Adipose tissue (tissue), 3 donors: ENCODE data around the gene TSPYL1. TPM values are rescaled to one million over a fixed set of nuclear protein-coding genes. Genes with fewer than 3 reads are reported as not detected.
"Not testable (repeated sequence)": the region's sequence is repeated elsewhere in the genome, so short reads cannot be mapped to it uniquely, and the experiment has no call there.

ENCODE experiments used
- H3K27ac ChIP-seq: one replicate; pipeline ENCODE4 v1.5.1; 2013; ENCODE audit warnings: low read depth, low read length
- WGBS, 3 donors: extraction: QIAGEN DNeasy Blood & Tissue Kit; methylation state at CpG; one replicate each; pipeline ENCODE4 v1.1.7; 2013; 5-methylcytosine and 5-hydroxymethylcytosine counted together
- polyA plus RNA-seq, 3 donors: library from polyadenylated mRNA; stranded (reverse); fragments of 200-250 nt; gene quantifications; one replicate each; pipeline ENCODE4 v1.2.3, GENCODE V29; 2013
- donor health status: healthy with polysubstance abuse.
- donor health status: Bipolar disorder and iron deficiency.
- donor health status: healthy.

Gene TSPYL1
- 10 to 100 TPM; 17.3 to 29.8 (median 28.2) TPM for polyA plus RNA-seq

DNA sequence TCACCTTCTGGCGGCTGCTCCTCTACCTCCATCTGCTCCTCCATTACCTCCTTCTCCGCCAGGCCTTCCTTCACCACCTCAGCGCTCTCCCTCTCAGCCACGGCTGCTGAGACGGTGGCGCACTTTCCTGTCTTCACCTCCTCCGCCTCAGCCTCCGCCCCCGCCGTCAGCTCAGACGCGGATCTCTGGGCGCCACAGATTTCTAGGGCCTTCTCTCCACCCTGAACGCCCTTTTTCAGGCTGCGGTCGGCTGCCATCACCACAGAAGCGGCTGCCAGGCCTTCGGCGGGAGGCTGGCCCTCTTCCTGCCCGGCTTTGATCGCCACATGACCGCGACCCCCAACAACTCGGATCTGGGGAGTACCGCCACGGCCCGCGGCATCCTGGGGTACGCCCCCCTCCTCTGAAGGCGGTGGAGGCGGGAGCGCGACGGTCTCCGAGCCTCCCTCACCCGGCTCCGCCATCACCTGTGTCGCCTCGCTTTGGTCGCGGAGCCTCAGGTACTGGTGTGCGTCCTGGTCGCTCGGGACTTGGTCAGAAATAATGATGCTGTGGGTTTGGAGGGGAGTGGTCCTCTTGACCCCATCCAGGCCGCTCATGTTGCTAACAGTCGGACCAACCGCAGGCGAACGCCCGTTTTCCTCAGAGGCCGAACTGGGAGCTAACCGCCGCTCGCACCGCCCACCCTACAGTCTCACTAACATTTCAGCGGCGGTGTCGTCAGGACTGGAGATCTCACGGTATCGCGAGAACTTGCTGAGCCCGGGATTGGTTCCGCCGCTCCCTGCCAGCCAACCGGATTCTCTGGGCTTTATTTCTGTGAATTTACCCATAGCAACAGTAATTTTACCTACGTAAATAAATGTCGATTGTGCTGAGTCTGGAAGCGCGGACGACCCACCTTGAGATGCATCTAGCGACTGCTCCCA lies at the start of gene TSPYL1:
TSS of gene TSPYL1 (minus strand) at position 699 of the 929 bp plus-strand sequence. CDS start at position 599, 100 bp downstream.
- 0 to 1% (median 0%) methylated on average over 68 to 71 of the region's 71 CpGs for WGBS, 3 donors
- H3K27ac ChIP-seq = peak within 1 kb of the TSS; percentile 60

GRCh38 chr6:116329156-116329555 lies 49.4 kb upstream of the TSPYL1 start:
- no peak overlapping the region for H3K27ac ChIP-seq

DNA sequence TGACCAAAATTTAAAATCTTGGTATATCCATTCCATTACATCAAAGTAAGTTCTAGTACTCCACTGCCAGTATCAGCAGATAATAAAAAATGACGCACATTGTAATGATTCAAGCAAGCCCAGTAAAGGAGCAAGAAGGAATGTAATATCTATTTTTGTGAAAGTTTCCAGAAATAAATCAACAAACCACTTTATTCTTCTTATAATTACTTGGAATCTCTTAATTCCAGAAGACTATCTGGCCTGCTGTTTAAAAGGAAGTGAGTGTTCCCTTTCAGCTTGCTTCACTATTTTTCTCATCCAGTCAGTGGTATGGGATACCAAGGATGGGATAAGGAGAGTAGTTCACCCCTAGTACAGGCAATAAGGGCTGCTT lies 48.8 kb upstream of the TSPYL1 start:
- WGBS, 3 donors = 61 to 96% (median 72%) methylated on average over 1 of the region's 1 CpG
- H3K27ac ChIP-seq = no peak overlapping the region

- no peak overlapping the region for H3K27ac ChIP-seq
- 73 to 85% (median 73%) methylated on average over 6 of the region's 6 CpGs for WGBS, 3 donors
Measured at GRCh38 chr6:116327803-116328527, 48.2 kb upstream of the TSPYL1 start.

GRCh38 chr6:116326996-116327395 lies 47.3 kb upstream of the TSPYL1 start:
- no peak overlapping the region for H3K27ac ChIP-seq
- WGBS, 3 donors = 68 to 71% (median 71%) methylated on average over 4 of the region's 4 CpGs

GRCh38 chr6:116326181-116326671 lies 46.5 kb upstream of the TSPYL1 start:
- no peak overlapping the region for H3K27ac ChIP-seq
- WGBS, 3 donors = 57 to 76% (median 66%) methylated on average over 7 of the region's 7 CpGs

DNA sequence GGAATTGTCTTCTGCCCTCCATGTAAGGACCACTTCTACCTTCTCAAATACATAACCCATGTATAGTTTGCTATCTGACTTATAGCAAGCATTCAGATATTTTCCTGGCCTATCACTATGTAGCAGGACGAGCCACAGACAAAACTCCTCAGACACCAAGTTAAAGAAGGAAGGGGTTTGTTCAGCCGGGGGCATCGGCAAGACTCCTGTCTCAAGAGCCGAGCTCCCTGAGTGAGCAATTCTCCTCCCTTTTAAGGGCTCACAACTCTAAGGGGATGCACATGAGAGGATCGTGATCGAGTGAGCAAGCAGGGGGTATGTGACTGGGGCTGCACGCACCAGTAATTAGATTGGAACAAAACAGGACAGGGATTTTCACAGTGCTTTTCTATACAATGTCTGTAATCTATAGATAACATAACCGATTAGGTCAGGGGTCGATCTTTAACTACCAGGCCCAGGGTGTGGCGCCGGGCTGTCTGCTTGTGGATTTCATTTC lies 46.0 kb upstream of the TSPYL1 start:
- 91 to 93% (median 93%) methylated on average over 9 to 10 of the region's 11 CpGs for WGBS, 3 donors
- not testable (repeated sequence) for H3K27ac ChIP-seq

GRCh38 chr6:116323863-116324262 lies 44.1 kb upstream of the TSPYL1 start:
- WGBS, 3 donors = 84 to 92% (median 90%) methylated on average over 1 of the region's 1 CpG
- no peak overlapping the region for H3K27ac ChIP-seq

- H3K27ac ChIP-seq = not testable (repeated sequence)
- WGBS, 3 donors = 83 to 93% (median 93%) methylated on average over 13 of the region's 13 CpGs
Measured at GRCh38 chr6:116321933-116322332, 42.2 kb upstream of the TSPYL1 start.

DNA sequence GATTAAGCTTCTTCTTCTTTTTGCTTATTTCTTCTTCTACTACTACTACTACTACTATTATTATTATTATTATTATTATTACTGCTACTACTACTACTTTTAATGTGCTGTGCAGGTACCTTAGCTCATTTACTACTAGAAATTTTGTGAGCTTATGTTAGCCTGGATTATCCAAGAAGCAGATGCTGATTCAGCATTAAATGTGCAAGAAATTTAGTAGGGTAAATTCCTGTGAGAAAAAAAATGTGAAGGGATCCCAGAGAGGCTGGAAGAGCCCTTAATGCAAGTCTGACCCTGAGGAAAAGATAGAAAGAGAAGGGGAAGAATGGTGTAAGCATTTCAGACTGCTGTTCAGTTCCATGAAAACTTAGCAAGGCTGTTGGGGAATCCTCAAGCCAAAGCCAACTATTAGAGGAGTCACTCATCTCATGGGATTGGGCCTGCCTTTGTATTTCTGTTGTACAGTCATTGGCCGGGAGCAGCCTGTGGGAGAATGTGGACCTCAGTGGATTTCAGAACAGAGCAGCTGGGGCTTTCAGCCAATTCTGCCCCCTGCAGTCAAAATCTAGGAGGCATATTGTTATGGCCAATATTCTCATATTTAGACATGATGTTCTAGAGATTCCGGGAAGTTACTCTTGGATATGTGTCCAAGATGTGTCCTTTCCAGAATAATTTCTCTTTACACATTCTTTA lies 37.2 kb upstream of the TSPYL1 start:
- 56 to 77% (median 67%) methylated on average over 2 of the region's 2 CpGs for WGBS, 3 donors
- no peak overlapping the region for H3K27ac ChIP-seq

GRCh38 chr6:116314878-116315277 lies 35.1 kb upstream of the TSPYL1 start:
- H3K27ac ChIP-seq = no peak overlapping the region

- H3K27ac ChIP-seq = no peak overlapping the region
Measured at GRCh38 chr6:116314218-116314617, 34.5 kb upstream of the TSPYL1 start.

- no peak overlapping the region for H3K27ac ChIP-seq
Measured at GRCh38 chr6:116313101-116313776, 33.5 kb upstream of the TSPYL1 start.

DNA sequence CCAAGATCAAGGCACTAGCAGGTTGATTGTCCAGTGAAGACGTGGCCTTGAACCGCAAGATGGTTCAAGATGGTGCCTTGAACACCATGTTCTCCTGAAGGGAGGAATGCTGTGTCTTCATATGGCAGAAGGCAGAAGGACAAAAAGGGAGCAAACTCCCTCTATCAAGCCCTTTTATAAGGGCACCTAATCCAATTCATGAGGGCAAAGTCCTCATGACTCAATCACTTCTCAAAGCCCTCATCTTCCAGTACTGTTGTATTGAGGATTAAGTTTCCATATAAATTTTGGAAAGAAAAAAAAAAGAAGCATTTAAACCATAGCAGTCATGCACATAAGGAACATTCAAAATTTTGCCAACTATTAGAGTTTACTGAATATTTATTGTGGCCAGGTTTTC lies 29.9 kb upstream of the TSPYL1 start:
- no peak overlapping the region for H3K27ac ChIP-seq
- 50 to 51% (median 50%) methylated on average over 2 of the region's 2 CpGs for WGBS, 3 donors

More at GRCh38 chr6:116313101-116313776, 33.5 kb upstream of the TSPYL1 start:
- whole genome bisulfite sequencing, 3 donors = 85 to 91% (median 86%) methylated on average over 2 of the region's 2 CpGs

GRCh38 chr6:116309001-116309400 lies 29.3 kb upstream of the TSPYL1 start:
- no peak overlapping the region for H3K27ac ChIP-seq

GRCh38 chr6:116307633-116308032 lies 27.9 kb upstream of the TSPYL1 start:
- no peak overlapping the region for H3K27ac ChIP-seq
- WGBS, 3 donors = 94 to 99% (median 97%) methylated on average over 1 of the region's 1 CpG

- H3K27ac ChIP-seq = no peak overlapping the region
- 94 to 98% (median 95%) methylated on average over 1 of the region's 1 CpG for WGBS, 3 donors
Measured at GRCh38 chr6:116307001-116307400, 27.3 kb upstream of the TSPYL1 start.

GRCh38 chr6:116304538-116305097 lies 24.9 kb upstream of the TSPYL1 start:
- no peak overlapping the region for H3K27ac ChIP-seq
